GM23338 (cell line): ENCODE results near the gene FGF16. TPM values are rescaled to one million over a fixed set of nuclear protein-coding genes. Genes with fewer than 3 reads are reported as not detected.
"Not testable (repeated sequence)": the region's sequence is repeated elsewhere in the genome, so short reads cannot be mapped to it uniquely, and the experiment has no call there.

Experiments
- ATAC-seq: fragments of 200-7000 bp; cut with Tn5 transposase; 3 replicates; pipeline ENCODE4 v1.9.1; 2020
- DNase-seq: peaks from one replicate; pipeline ENCODE4 v3.0.0-alpha.2; 2015; ENCODE audit warnings: low spot score
- H2AFZ ChIP-seq: fragments of 200-600 bp; sonication (generic); 2 replicates; pipeline ENCODE4 v1.8.0; 2016; ENCODE audit warnings: antibody characterized with exemption, mild to moderate bottlenecking, moderate library complexity
- H3F3A ChIP-seq: fragments of 200-600 bp; sonication (generic); replicated peaks from 2 replicates; pipeline ENCODE4 v1.8.0; 2017; ENCODE audit warnings: antibody characterized with exemption, mixed run types, low read depth
- H3K27ac ChIP-seq: fragments of 200-600 bp; sonication (generic); 2 replicates; pipeline ENCODE4 v1.6.1; 2016; ENCODE audit warnings: low read depth
- H3K27me3 ChIP-seq: fragments of 200-600 bp; sonication (generic); 2 replicates; pipeline ENCODE4 v1.8.0; 2016; ENCODE audit warnings: mild to moderate bottlenecking, mixed run types, moderate library complexity; ENCODE audit not compliant: insufficient read depth
- H3K36me3 ChIP-seq: fragments of 200-600 bp; sonication (generic); 2 replicates; pipeline ENCODE4 v1.8.0; 2016; ENCODE audit warnings: mild to moderate bottlenecking; ENCODE audit not compliant: insufficient read depth
- H3K4me1 ChIP-seq: fragments of 200-600 bp; sonication (generic); 2 replicates; pipeline ENCODE4 v1.8.0; 2016; ENCODE audit warnings: mild to moderate bottlenecking, moderate library complexity; ENCODE audit not compliant: insufficient read depth
- H3K4me2 ChIP-seq: fragments of 200-600 bp; sonication (generic); 2 replicates; pipeline ENCODE4 v1.7.1; 2017; ENCODE audit warnings: mixed run types
- H3K4me3 ChIP-seq: fragments of 200-600 bp; sonication (generic); 2 replicates; pipeline ENCODE4 v1.6.1; 2016; ENCODE audit warnings: mixed run types
- H3K79me2 ChIP-seq: fragments of 200-600 bp; sonication (generic); replicated peaks from 2 replicates; pipeline ENCODE4 v1.8.0; 2017; ENCODE audit warnings: mild to moderate bottlenecking; ENCODE audit not compliant: insufficient read depth
- H3K9me2 ChIP-seq: fragments of 200-600 bp; sonication (generic); 2 replicates; pipeline ENCODE4 v1.8.0; 2017; ENCODE audit not compliant: insufficient read depth
- H4K20me1 ChIP-seq: fragments of 200-600 bp; sonication (generic); replicated peaks from 2 replicates; pipeline ENCODE4 v1.8.0; 2017; ENCODE audit warnings: mild to moderate bottlenecking; ENCODE audit not compliant: insufficient read depth
- H3K27ac Mint-ChIP-seq: 2 replicates; pipeline ENCODE4 v1.8.0; 2020; ENCODE audit warnings: inconsistent platforms, mild to moderate bottlenecking, moderate library complexity, mixed read lengths
- H3K27me3 Mint-ChIP-seq: 3 replicates; pipeline ENCODE4 v1.8.0; 2022; ENCODE audit warnings: low read depth, mild to moderate bottlenecking, moderate library complexity, mixed read lengths, inconsistent platforms; ENCODE audit not compliant: insufficient read depth, poor library complexity
- H3K36me3 Mint-ChIP-seq: 3 replicates; pipeline ENCODE4 v1.8.0; 2021; ENCODE audit warnings: low read depth, mild to moderate bottlenecking, inconsistent platforms, moderate library complexity, mixed read lengths
- H3K4me1 Mint-ChIP-seq: 3 replicates; pipeline ENCODE4 v1.8.0; 2020; ENCODE audit warnings: mild to moderate bottlenecking, inconsistent platforms, mixed read lengths
- H3K4me3 Mint-ChIP-seq: 3 replicates; pipeline ENCODE4 v1.8.0; 2021; ENCODE audit warnings: moderate library complexity, mild to moderate bottlenecking, inconsistent platforms, mixed read lengths
- H3K9me3 Mint-ChIP-seq: 3 replicates; pipeline ENCODE4 v1.8.0; 2020; ENCODE audit warnings: moderate library complexity, mild to moderate bottlenecking, inconsistent platforms, mixed read lengths
- CTCF ChIP-seq, 2 experiments: fragments of 200-600 bp in 1 of 2; sonication (generic) in 1 of 2; conservative IDR thresholded peaks; 2 replicates each; pipeline versions ENCODE4 v1.5.1 to v1.6.1; 2016 to 2017; ENCODE audit warnings: antibody characterized with exemption in 2 of 2, low read depth in 2 of 2, mild to moderate bottlenecking in 2 of 2, moderate library complexity in 1 of 2
- ETS1 ChIP-seq: IDR thresholded peaks from 2 replicates; pipeline ENCODE4 v1.6.1; 2016; ENCODE audit warnings: antibody characterized with exemption
- EZH2 ChIP-seq: fragments of 200-600 bp; sonication (generic); IDR thresholded peaks from one replicate; pipeline ENCODE4 v1.8.0; 2017; ENCODE audit warnings: antibody characterized with exemption, mild to moderate bottlenecking, low read depth; ENCODE audit not compliant: unreplicated experiment
- EZH2phosphoT487 ChIP-seq: fragments of 200-600 bp; sonication (generic); IDR thresholded peaks from one replicate; pipeline ENCODE4 v1.8.1; 2018; ENCODE audit warnings: antibody characterized with exemption; ENCODE audit not compliant: unreplicated experiment
- NANOG ChIP-seq: IDR thresholded peaks from 2 replicates; pipeline ENCODE4 v1.6.1; 2016; ENCODE audit warnings: antibody characterized with exemption, borderline replicate concordance
- ZNF114 ChIP-seq: fragments of 250-450 bp; sonication (Bioruptor Pico); IDR thresholded peaks from 2 replicates; pipeline ENCODE4 v1.5.0; 2020; ENCODE audit warnings: mild to moderate bottlenecking, moderate library complexity
- ZNF462 ChIP-seq: fragments of 250-450 bp; sonication (Bioruptor Pico); IDR thresholded peaks from 2 replicates; pipeline ENCODE4 v1.5.0; 2020; ENCODE audit warnings: mild to moderate bottlenecking, moderate library complexity
- polyA plus RNA-seq: library from polyadenylated mRNA; unstranded; fragments of >200 nt; fragmentation: Nextera tagmentation; extraction: Ambion mirVana; gene quantifications from 2 replicates; pipeline ENCODE4 v1.2.1, GENCODE V29; 2016
- total RNA-seq: library from RNA; depleted of rRNA; stranded (reverse); fragments of >200 nt; shearing (Covaris generic); gene quantifications from 2 replicates; pipeline ENCODE4 v1.2.3, GENCODE V29; 2014

Gene FGF16
- total and polyA plus RNA-seq, 2 experiments from 2014 or later, result 1.6 to 2.3 TPM

- not testable (repeated sequence) for H3K27me3 Mint-ChIP-seq, H3K27me3 ChIP-seq, DNase-seq, H3K27ac Mint-ChIP-seq, ATAC-seq, H3K27ac ChIP-seq, H3F3A ChIP-seq, H3K36me3 ChIP-seq, H3K4me3 Mint-ChIP-seq, H2AFZ ChIP-seq, H3K9me3 Mint-ChIP-seq, H3K36me3 Mint-ChIP-seq, H3K9me2 ChIP-seq, H3K4me3 ChIP-seq, H3K79me2 ChIP-seq, H4K20me1 ChIP-seq, H3K4me2 ChIP-seq
- H3K4me1 Mint-ChIP-seq, result peaks cover 13% of the 10 kb centered on the region
- peaks cover 17% of the 10 kb centered on the region; the same call in 1 of the 2 replicates for H3K4me1 ChIP-seq
These were observed 53.0 kb downstream of the FGF16 start for GRCh38 chrX:77500164-77500563.

- peak overlapping the region; percentile 30; the same call in 1 of the 3 replicates for H3K4me3 Mint-ChIP-seq
- Histone ChIP-seq H4K20me1 (no peaks in the 10 kb centered on the region), H2AFZ (no peak overlapping the region), H3K27ac (peak overlapping the region; percentile 4; the same call in 1 of the 2 replicates), H3K9me2 (no peaks in the 10 kb centered on the region), H3K4me1 (peaks cover 23% of the 10 kb centered on the region), H3K79me2 (no peaks in the 10 kb centered on the region), H3K4me2 (no peak overlapping the region; the same call in 1 of the 2 replicates), H3K36me3 (no peaks in the 10 kb centered on the region), H3K27me3 (no peaks in the 10 kb centered on the region), H3F3A (no peaks in the 10 kb centered on the region), H3K4me3 (peak overlapping the region; percentile 37; the same call in 1 of the 2 replicates)
- DNase-seq (peak; percentile 29), ATAC-seq (peak; percentile 68)
- peak overlapping the region; percentile 51; the same call in 1 of the 2 replicates for H3K27ac Mint-ChIP-seq
- TF ChIP-seq NANOG (no peak), ZNF462 (CRISPR knock-in tag) (no peak), EZH2 (no peak), ETS1 (no peak), ZNF114 (no peak), EZH2phosphoT487 (no peak), CTCF (conservative IDR thresholded peaks at IDR 0.05; ENCODE audit: low read depth in 2 of 2) (no peak)
- peaks cover 2% of the 10 kb centered on the region for H3K27me3 Mint-ChIP-seq
- peaks cover 16% of the 10 kb centered on the region for H3K4me1 Mint-ChIP-seq
- H3K9me3 Mint-ChIP-seq, result no peaks in the 10 kb centered on the region
- H3K36me3 Mint-ChIP-seq, result peaks cover 2% of the 10 kb centered on the region; the same call in 1 of the 3 replicates
These were observed 55.8 kb downstream of the FGF16 start for GRCh38 chrX:77502951-77503525.
